HG03039 (cell line): ENCODE data around the gene TIE1.

Experiments
- ATAC-seq: cut with Tn5 transposase; IDR thresholded peaks from one replicate; pipeline ENCODE4 v1.9.1; 2021; ENCODE audit warnings: mild to moderate bottlenecking, moderate library complexity; ENCODE audit not compliant: unreplicated experiment

Gene TIE1

GRCh38 chr1:43300378-43301094 lies at the start of gene TIE1:
Gene TIE1, plus strand, starts transcription at chr1:43300982. Its CDS starts 90 bp downstream, at chr1:43301072.
- ATAC-seq, result no peak

- no peak for ATAC-seq
Measured at GRCh38 chr1:43251024-43251423, 49.8 kb upstream of the TIE1 start.

GRCh38 chr1:43252225-43252624 lies 48.6 kb upstream of the TIE1 start:
- no peak for ATAC-seq

GRCh38 chr1:43253173-43253572 lies 47.6 kb upstream of the TIE1 start:
- ATAC-seq, result no peak

- ATAC-seq, result no peak
Measured at GRCh38 chr1:43253876-43254275, 46.9 kb upstream of the TIE1 start.

GRCh38 chr1:43255438-43256210 lies 45.2 kb upstream of the TIE1 start:
- no peak for ATAC-seq

GRCh38 chr1:43256675-43257570 lies 43.9 kb upstream of the TIE1 start:
- ATAC-seq, result no peak

- ATAC-seq, result no peak
Measured at GRCh38 chr1:43258370-43258769, 42.4 kb upstream of the TIE1 start.

GRCh38 chr1:43265431-43265830 lies 35.4 kb upstream of the TIE1 start:
- ATAC-seq, result no peak

- ATAC-seq, result no peak
Measured at GRCh38 chr1:43266881-43267280, 33.9 kb upstream of the TIE1 start.

- ATAC-seq, result no peak
Measured at GRCh38 chr1:43267291-43267805, 33.4 kb upstream of the TIE1 start.

GRCh38 chr1:43267818-43268425 lies 32.9 kb upstream of the TIE1 start:
- ATAC-seq, result no peak

- no peak for ATAC-seq
Measured at GRCh38 chr1:43269627-43270375, 31.0 kb upstream of the TIE1 start, which contains the start of gene TMEM125. Gene TMEM125, plus strand, starts transcription at chr1:43269983. Its CDS starts 2,740 bp downstream, at chr1:43272723.

- ATAC-seq, result no peak
Measured at GRCh38 chr1:43270421-43271095, 30.2 kb upstream of the TIE1 start.

- ATAC-seq, result no peak
Measured at GRCh38 chr1:43271186-43272118, 29.3 kb upstream of the TIE1 start.

- no peak for ATAC-seq
Measured at GRCh38 chr1:43272161-43272560, 28.6 kb upstream of the TIE1 start.

GRCh38 chr1:43272576-43273571 lies 27.9 kb upstream of the TIE1 start:
- ATAC-seq, result no peak
